HCT116 (cell line): Measurements from ENCODE around the gene BAIAP2. TPM values are rescaled to one million over a fixed set of nuclear protein-coding genes. Genes with fewer than 3 reads are reported as not detected.

Experiments used
- ATAC-seq: fragments of 200-7000 bp; cut with Tn5 transposase; 2 replicates; pipeline ENCODE4 v1.9.1; 2020; ENCODE audit warnings: mild to moderate bottlenecking, moderate library complexity
- BruUV-seq: library from RNA; stranded (reverse); fragments of 400-500 nt; replicated peaks from 2 replicates; lab custom pipeline; 2021; lab: Mats Ljungman, UMichigan
- CTCF ChIA-PET: fragments of 300-600 bp; sonication (Branson Sonifier 250); formaldehyde crosslinking; loops from one replicate; lab custom pipeline; 2021; ENCODE audit warnings: antibody characterized with exemption; lab: Charles Lee
- POLR2A ChIA-PET: fragments of 300-600, 350-600 bp; sonication (Branson Sonifier 250); formaldehyde crosslinking; loops from one replicate; lab custom pipeline; 2021; ENCODE audit warnings: antibody characterized with exemption; lab: Charles Lee
- RAD21 ChIA-PET, 2 experiments: fragments of 300-600 bp; sonication (Branson Sonifier 250); formaldehyde crosslinking; loops; one replicate each; lab custom pipeline; 2023; ENCODE audit warnings: low total read pairs in 2 of 2; ENCODE audit not compliant: uncharacterized antibody in 2 of 2, unreplicated experiment in 2 of 2, low non-redundant PET in 1 of 2; lab: Charles Lee
- DNase-seq: peaks from one replicate; pipeline ENCODE4 v3.0.0-alpha.2; 2010; ENCODE audit warnings: low read depth, low spot score
- H2AFZ ChIP-seq: fragments of 200-600 bp; shearing (Covaris generic), sonication (generic); 2 replicates; pipeline ENCODE4 v1.6.1; 2017; ENCODE audit warnings: low read depth, mixed run types, mixed read lengths, antibody characterized with exemption, low read length; ENCODE audit not compliant: poor library complexity, severe bottlenecking
- H3K27ac ChIP-seq: 2 replicates; pipeline ENCODE4 v1.5.1; 2012; ENCODE audit warnings: low read depth, low read length
- H3K27me3 ChIP-seq: fragments of 200-600 bp; sonication (generic); 2 replicates; pipeline ENCODE4 v1.6.1; 2016; ENCODE audit warnings: mixed run types, low read length, mixed read lengths; ENCODE audit not compliant: insufficient read depth
- H3K36me3 ChIP-seq, 2 experiments: fragments of 200-500 bp in 1 of 2; fragments of 200-600 bp in 1 of 2; sonication (Bioruptor generic) in 1 of 2; sonication (generic) in 1 of 2; 2 replicates each; pipeline versions ENCODE4 v1.5.1 to v1.6.1; 2014 to 2016; ENCODE audit warnings: low read length in 2 of 2, inconsistent platforms in 1 of 2, mixed read lengths in 1 of 2, mixed run types in 1 of 2; ENCODE audit not compliant: insufficient read depth in 2 of 2, control insufficient read depth in 1 of 2
- H3K4me1 ChIP-seq, 2 experiments: fragments of 200-600 bp in 1 of 2; sonication (generic) in 1 of 2; 2 replicates each; pipeline versions ENCODE4 v1.5.1 to v1.6.1; 2012 to 2017; ENCODE audit warnings: low read length in 2 of 2, inconsistent platforms in 1 of 2, mild to moderate bottlenecking in 1 of 2, mixed read lengths in 1 of 2, mixed run types in 1 of 2, moderate library complexity in 1 of 2; ENCODE audit not compliant: insufficient read depth in 2 of 2, control insufficient read depth in 1 of 2
- H3K4me2 ChIP-seq: fragments of 200-600 bp; sonication (generic); 2 replicates; pipeline ENCODE4 v1.6.1; 2017; ENCODE audit warnings: mixed run types, low read length, mixed read lengths
- H3K4me3 ChIP-seq, 2 experiments: fragments of 200-600 bp in 1 of 2; sonication (generic) in 1 of 2; replicated peaks in 1 of 2; 2 replicates each; pipeline ENCODE4 v1.5.1; 2011 to 2016; ENCODE audit warnings: low read length in 2 of 2, control low read depth in 1 of 2, low read depth in 1 of 2, mild to moderate bottlenecking in 1 of 2, mixed read lengths in 1 of 2, mixed run types in 1 of 2
- H3K79me2 ChIP-seq: fragments of 200-600 bp; sonication (generic); 2 replicates; pipeline ENCODE4 v1.6.1; 2017; ENCODE audit warnings: mild to moderate bottlenecking, mixed run types, low read length, moderate library complexity, mixed read lengths; ENCODE audit not compliant: insufficient read depth
- H3K9ac ChIP-seq: fragments of 200-600 bp; sonication (generic); 2 replicates; pipeline ENCODE4 v1.6.1; 2016; ENCODE audit warnings: low read length, mixed read lengths
- H3K9me2 ChIP-seq: fragments of 200-600 bp; sonication (generic), shearing (Covaris generic); 2 replicates; pipeline ENCODE4 v1.6.1; 2017; ENCODE audit warnings: mixed run types, mild to moderate bottlenecking, moderate library complexity; ENCODE audit not compliant: insufficient read depth
- H3K9me3 ChIP-seq, 2 experiments: fragments of 200-500 bp in 1 of 2; fragments of 200-600 bp in 1 of 2; sonication (Bioruptor generic) in 1 of 2; sonication (generic) in 1 of 2; 2 replicates each; pipeline ENCODE4 v1.6.1; 2014 to 2017; ENCODE audit warnings: low read length in 2 of 2, mixed read lengths in 2 of 2, inconsistent platforms in 1 of 2, low read depth in 1 of 2, mild to moderate bottlenecking in 1 of 2, mixed run types in 1 of 2, moderate library complexity in 1 of 2; ENCODE audit not compliant: control insufficient read depth in 1 of 2, insufficient read depth in 1 of 2
- H4K20me1 ChIP-seq: fragments of 200-600 bp; sonication (generic), shearing (Covaris generic); 2 replicates; pipeline ENCODE4 v1.6.1; 2017; ENCODE audit warnings: mixed run types, mild to moderate bottlenecking, moderate library complexity; ENCODE audit not compliant: insufficient read depth
- CBX3 ChIP-seq: IDR thresholded peaks from 2 replicates; pipeline ENCODE4 v1.6.1; 2012; ENCODE audit warnings: low read depth
- EGR1 ChIP-seq: IDR thresholded peaks from 2 replicates; pipeline ENCODE4 v1.6.1; 2012; ENCODE audit warnings: low read depth
- POLR2AphosphoS5 ChIP-seq: IDR thresholded peaks from 2 replicates; pipeline ENCODE4 v1.6.1; 2011; ENCODE audit warnings: mild to moderate bottlenecking, low read depth, low read length, moderate library complexity
- RAD21 ChIP-seq: IDR thresholded peaks from 2 replicates; pipeline ENCODE4 v1.6.1; 2012; ENCODE audit warnings: low read depth, mild to moderate bottlenecking
- SP1 ChIP-seq: IDR thresholded peaks from 2 replicates; pipeline ENCODE4 v1.6.1; 2012; ENCODE audit warnings: low read depth
- ZNF274 ChIP-seq: fragments of 200-500 bp; sonication (Bioruptor generic); IDR thresholded peaks from 2 replicates; pipeline ENCODE4 v1.6.1; 2014; ENCODE audit warnings: mild to moderate bottlenecking, low read depth, low read length, inconsistent platforms
- intact Hi-C: fragments of 100-400 bp; cut with micrococcal nuclease; formaldehyde crosslinking; loops from 2 replicates; pipeline ENCODE4 v1.10.0; 2022
- total RNA-seq: library from RNA; stranded (reverse); gene quantifications from one replicate; pipeline ENCODE4 v1.2.1, GENCODE V29; 2021; ENCODE audit not compliant: unreplicated experiment
- TF ChIP-seq, protein P1 (sequence below): IDR thresholded peaks from 2 replicates; pipeline ENCODE4 v1.6.1; 2012
- TF ChIP-seq, protein P2 (sequence below): IDR thresholded peaks from 2 replicates; pipeline ENCODE4 v1.6.1; 2011; ENCODE audit warnings: mild to moderate bottlenecking, low read length, moderate library complexity; ENCODE audit not compliant: insufficient replicate concordance; ENCODE audit errors: extremely low read depth

Gene BAIAP2
- total RNA-seq, 1 experiment from 2014 or later = 105 TPM

DNA sequence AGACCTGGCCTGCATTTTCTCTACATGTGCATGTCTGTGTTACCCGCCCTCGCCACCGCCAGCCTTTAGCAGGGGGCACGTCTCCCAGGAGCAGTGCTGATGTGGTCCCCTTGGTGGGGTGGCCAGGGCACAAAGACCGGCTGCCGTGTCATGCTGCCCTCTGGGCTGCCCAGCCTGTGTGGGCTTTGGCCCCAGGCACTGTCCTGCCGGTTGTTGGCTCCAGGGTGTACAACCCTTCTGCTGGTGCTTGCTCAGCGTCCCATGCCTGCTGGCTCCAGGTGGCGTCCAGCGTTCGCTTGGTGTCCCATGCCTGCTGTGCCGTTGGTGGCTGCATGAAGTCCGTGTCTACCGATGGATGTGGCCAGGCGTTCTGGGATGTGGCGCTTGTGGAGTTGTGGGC lies 4.1 kb downstream of the BAIAP2 start:
- intact Hi-C loops = no loop called here

More for the DNA sequence above, 4.1 kb downstream of the BAIAP2 start:
- Histone ChIP-seq H2AFZ (no peak overlapping the region), H3K36me3 (peaks cover 3 to 27% of the 10 kb centered on the region in 2 experiments; a peak in 1 of 4 replicates), H3K27me3 (no peaks in the 10 kb centered on the region)
- RAD21 ChIA-PET = no interaction called here
- TF ChIP-seq ZNF274 (no peak), EGR1 (no peak), SP1 (no peak), POLR2AphosphoS5 (no peak), RAD21 (no peak), CBX3 (no peak)
- TF ChIP-seq, protein P1, sequence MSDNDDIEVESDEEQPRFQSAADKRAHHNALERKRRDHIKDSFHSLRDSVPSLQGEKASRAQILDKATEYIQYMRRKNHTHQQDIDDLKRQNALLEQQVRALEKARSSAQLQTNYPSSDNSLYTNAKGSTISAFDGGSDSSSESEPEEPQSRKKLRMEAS = no peak
- TF ChIP-seq, protein P2, sequence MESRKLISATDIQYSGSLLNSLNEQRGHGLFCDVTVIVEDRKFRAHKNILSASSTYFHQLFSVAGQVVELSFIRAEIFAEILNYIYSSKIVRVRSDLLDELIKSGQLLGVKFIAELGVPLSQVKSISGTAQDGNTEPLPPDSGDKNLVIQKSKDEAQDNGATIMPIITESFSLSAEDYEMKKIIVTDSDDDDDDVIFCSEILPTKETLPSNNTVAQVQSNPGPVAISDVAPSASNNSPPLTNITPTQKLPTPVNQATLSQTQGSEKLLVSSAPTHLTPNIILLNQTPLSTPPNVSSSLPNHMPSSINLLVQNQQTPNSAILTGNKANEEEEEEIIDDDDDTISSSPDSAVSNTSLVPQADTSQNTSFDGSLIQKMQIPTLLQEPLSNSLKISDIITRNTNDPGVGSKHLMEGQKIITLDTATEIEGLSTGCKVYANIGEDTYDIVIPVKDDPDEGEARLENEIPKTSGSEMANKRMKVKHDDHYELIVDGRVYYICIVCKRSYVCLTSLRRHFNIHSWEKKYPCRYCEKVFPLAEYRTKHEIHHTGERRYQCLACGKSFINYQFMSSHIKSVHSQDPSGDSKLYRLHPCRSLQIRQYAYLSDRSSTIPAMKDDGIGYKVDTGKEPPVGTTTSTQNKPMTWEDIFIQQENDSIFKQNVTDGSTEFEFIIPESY = no peak
- TF ChIP-seq, all 23 proteins: peak for 0
- H3K9me2 ChIP-seq = no peaks in the 10 kb centered on the region
- no peaks in the 10 kb centered on the region for H3K9me3 ChIP-seq
- H3K79me2 ChIP-seq = peaks cover 88% of the 10 kb centered on the region
- DNase-seq = no peak
- peaks cover 7% of the 10 kb centered on the region; the same call in 1 of the 2 replicates for H4K20me1 ChIP-seq
- H3K27ac ChIP-seq = peak overlapping the region; percentile 94
- H3K4me3 ChIP-seq = peak overlapping the region in 1 of 2 experiments; percentile 50; a peak in 2 of 4 replicates
- H3K4me2 ChIP-seq = peak overlapping the region; percentile 72
- ATAC-seq = no peak
- BruUV-seq = no TSS peak
- POLR2A ChIA-PET = no interaction called here
- peak overlapping the region; percentile 64 for H3K9ac ChIP-seq
- H3K4me1 ChIP-seq = peaks cover 84 to 87% of the 10 kb centered on the region in 2 experiments
- CTCF ChIA-PET = no interaction called here
